ENCODE measurements around the gene DNAAF5.
"Not testable (repeated sequence)": the region's sequence is repeated elsewhere in the genome, so short reads cannot be mapped to it uniquely, and the experiment has no call there.

Gene DNAAF5

GRCh38 chr7:730501-731439, 4.3 kb downstream of the DNAAF5 start:
- DNase-seq = no peak

DNA sequence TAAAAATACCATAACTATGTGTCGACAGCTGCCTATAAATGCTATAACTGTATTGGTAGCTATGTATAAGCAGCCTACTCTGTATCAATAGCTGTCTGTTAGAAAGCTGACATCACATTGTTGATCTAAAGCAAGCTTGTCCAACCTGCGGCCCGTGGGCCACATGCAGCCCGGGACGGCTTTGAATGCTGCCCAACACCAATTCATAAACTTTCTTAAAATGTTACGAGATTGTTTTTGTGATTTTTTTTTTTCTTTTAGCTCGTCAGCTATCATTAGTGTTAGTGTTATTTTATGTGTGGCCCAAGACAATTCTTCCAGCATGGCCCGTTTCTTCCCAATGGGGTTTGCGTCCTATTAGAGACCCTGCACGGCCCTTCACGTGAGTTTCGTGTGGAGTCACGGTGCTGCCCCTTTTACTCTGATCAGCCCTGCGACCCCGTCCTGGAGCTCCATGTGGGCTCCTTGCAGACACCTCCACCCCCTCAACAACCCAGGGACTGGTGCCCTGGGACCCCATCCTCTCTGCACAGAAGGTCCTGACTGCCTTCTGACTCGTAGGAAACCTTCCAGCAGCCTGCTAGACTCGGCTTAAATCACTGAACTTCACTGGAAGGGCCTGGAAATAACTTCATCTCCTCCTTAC, 5.1 kb downstream of the DNAAF5 start:
- DNase-seq = no peak

GRCh38 chr7:732094-732541, 5.6 kb downstream of the DNAAF5 start:
- DNase-seq = no peak

DNA sequence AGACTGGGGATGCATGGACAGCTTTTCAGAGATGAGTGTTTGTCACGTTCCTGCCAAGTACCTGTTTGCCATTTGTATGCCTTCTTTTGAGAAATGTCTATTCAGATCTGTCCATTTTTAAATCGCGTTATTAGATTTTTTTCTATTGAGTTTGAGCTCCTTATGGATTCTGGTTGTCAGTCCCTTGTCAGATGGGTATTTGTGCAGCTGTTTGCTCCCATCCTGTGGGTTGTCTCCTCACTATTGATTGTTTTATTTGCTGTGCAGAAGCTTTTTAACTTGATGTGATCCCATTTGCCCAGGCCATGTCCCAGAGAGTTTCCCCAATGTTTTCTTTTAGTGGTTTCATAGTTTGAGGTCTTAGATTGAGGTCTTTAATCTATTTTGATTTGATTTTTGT, 6.1 kb downstream of the DNAAF5 start:
- no peak for DNase-seq

DNA sequence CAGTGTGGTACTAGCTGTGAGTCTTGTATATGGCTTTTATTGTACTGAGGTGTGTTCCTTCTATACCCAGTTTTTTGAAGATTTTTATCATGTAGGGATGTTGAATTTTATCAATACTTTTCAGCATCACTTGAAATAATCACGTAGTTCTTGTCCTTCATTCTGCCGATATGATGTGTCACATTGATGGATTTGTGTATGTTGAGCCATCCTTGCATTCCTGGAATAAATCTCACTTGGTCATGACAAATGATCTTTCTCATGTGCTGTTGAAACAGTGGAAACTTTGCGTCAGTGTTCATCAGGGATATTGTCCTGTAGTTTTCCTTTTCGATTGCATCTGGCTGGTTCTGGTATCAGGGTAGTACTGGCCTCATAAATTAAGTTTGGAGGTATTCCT, 7.7 kb downstream of the DNAAF5 start:
- no peak for DNase-seq

- DNase-seq = no peak
These were observed 8.3 kb downstream of the DNAAF5 start for GRCh38 chr7:734808-735207.

DNA sequence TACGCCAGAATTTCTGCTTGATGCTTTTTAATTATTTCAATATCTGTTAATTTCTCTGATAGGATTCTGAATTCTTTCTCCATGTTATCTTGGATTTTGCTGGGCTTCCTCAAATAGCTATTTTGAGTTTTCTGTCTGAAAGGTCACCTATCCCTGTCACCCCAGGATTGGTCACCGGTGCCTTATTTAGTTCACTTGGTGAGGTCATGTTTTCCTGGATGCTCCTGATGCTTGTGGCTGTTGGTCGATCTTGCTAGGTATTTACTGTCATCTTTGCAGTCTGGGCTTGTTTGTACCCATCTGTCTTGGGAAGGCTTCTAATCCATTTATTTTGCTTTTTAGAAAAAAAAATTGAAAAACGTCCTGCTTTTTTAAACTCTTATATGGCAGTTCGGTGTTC, 11.7 kb downstream of the DNAAF5 start:
- no peak for DNase-seq

- DNase-seq = no peak
These were observed 12.4 kb downstream of the DNAAF5 start for GRCh38 chr7:738723-739454.

DNA sequence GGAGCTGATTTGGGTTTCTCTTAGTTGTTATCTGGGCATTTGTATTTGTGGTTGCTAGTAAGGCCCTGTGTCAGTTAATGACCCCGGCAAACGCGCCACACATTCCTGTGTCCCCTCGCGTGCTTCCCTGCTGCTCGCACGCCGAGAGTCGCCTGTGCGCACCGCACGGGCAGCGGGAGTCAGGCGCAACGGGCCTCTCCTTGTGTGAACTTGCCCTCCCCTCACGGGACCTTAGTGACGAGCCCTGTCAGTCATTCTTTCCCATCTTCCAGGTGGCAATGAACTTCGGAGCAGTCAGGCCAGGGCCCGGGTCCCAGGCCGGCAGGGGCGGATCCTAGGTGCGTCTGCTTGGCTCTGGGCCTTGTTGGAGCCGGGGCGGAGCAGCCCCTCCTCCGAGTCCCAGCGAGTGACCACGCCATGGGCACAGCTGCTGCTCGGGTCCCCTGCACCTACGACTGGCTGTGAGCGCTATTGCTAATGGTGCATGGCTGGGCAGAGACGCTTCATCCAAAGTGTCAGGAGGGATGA, 13.0 kb downstream of the DNAAF5 start:
- no peak for DNase-seq

DNA sequence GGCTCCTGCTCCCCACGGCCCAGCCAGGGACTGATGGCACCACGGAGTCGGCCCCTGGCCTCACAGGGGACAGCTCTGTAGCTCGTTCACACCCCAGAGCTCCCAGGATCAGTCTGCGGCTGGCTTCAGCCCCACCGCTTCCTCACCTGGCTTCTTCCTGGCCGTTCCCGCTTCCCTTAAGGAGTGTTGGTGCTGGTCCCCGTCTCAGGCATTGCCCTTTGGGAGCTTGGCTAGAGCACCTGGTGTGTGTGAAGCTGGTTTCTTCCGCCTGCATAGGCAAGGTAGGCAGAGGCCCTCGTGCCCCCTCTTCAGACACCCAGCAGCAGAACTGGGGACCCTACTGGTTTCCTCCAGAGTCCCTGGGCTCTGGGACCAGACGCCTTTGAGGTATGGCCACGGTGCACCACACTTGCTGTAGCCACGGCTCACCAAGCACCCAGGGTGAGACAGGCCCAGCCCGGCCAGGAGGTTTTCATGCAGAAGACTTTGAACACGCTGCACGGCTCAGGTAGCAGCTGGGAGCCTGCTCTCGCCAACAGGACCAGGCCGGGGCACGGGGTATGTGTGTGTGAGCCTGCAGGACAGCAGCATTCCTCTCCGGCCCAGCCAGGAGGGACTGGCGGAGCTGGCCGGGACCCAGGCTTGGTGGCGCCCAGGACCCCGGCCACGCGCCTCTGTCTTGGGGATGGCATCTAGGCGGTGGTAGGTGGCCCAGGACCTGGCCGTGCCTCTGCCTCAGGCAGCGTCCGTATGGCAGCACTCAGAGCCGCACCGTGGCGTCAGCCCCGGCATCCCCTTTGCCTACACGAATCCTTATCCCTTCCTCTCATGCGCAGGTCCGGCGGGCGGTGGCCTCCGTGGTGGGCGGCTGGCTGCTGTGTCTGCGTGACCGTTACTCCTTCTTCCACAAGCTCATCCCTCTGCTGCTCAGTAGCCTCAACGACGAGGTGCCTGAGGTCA, 13.8 kb downstream of the DNAAF5 start:
- no peak for DNase-seq

DNA sequence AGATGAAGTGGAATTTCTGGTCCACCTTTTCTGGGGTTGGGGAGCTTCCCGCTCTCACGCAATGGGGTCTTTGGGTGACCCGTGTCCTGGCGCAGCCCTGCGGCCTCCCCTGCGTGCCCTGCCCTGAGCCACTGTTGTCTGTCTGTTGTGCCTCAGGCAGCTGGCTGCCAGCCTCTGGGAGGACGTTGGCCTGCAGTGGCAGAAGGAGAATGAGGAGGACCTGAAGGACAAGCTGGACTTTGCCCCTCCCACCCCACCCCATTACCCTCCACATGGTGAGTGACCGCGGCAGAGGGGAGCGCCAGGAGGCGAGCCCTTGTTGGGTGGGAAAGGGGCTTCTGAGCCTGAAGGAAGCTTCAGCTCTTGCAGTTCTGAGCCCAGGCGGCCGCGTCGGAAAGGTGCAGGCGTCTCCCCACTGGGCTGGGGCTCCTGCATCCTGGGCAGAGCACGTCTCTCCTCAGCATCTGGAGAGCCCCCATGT, 14.7 kb downstream of the DNAAF5 start:
- DNase-seq = no peak

DNA sequence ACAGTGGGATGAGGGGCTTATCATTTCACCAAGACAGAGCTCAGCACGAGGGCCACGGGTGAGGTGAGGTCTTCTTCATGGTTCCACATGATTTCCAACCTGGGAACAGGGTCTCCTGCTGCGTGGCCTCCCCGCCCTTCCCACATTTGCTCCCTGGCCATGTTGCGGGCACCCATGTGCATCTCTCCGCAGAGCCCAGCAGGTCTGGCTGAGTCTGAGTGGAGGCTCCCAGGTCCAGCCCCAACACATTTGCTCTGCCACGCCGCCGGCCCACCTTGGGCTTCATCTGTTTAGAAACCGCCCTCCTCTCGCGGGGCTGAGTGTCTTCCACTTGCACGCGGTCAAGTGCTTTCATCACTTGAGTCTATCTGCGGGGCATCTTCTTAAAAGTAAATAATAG, 15.4 kb downstream of the DNAAF5 start:
- no peak for DNase-seq

DNA sequence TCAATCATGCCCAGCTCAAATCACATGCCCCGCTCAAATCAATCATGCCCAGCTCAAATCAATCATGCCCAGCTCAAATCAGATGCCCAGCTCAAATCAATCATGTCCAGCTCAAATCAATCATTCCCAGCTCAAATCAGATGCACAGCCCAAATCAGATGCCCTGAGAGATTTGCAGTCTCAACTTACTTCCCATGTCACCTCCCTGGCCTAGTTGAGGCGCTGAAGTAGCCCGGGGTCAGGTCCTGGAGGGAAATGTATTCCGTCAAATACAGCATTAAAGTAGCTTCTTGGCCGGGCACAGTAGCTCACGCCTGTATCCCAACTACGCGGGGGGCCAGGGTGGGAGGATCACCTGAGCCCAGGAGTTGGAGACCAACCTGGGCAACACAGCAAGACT, 16.3 kb downstream of the DNAAF5 start:
- DNase-seq = no peak

DNA sequence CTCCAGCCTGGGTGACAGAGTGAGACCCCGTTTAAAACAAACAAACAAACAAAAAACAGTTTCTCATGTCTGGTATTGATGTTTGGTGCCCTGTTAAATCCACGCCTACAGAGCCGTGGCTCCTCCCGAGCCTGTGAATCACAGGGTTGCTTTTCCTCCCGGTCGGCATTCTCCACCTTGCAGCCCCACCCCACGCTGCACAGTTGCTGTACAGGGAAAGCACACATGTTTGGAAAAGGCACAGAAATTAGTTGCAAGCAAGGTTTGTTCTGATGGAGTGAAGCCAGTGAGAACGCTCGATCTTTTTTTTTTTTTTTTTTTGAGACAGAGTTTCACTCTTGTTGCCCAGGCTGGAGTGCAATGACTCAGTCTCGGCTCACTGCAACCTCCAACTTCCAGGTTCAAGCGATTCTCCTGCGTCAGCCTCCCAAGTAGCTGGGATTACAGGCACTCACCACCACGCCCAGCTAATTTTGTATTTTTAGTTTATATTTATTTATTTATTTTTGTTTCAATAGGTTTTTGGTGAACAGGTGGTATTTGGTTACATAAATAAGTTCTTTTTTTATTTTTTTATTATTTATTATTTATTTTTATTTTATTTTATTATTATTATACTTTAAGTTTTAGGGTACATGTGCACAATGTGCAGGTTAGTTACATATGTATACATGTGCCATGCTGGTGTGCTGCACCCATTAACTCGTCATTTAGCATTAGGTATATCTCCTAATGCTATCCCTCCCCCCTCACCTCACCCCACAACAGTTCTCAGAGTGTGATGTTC, 17.0 kb downstream of the DNAAF5 start:
- DNase-seq = not testable (repeated sequence)

- DNase-seq = not testable (repeated sequence)
These were observed 17.6 kb downstream of the DNAAF5 start for GRCh38 chr7:744128-744520.

- DNase-seq = no peak
These were observed 18.4 kb downstream of the DNAAF5 start for GRCh38 chr7:744854-745430.

DNA sequence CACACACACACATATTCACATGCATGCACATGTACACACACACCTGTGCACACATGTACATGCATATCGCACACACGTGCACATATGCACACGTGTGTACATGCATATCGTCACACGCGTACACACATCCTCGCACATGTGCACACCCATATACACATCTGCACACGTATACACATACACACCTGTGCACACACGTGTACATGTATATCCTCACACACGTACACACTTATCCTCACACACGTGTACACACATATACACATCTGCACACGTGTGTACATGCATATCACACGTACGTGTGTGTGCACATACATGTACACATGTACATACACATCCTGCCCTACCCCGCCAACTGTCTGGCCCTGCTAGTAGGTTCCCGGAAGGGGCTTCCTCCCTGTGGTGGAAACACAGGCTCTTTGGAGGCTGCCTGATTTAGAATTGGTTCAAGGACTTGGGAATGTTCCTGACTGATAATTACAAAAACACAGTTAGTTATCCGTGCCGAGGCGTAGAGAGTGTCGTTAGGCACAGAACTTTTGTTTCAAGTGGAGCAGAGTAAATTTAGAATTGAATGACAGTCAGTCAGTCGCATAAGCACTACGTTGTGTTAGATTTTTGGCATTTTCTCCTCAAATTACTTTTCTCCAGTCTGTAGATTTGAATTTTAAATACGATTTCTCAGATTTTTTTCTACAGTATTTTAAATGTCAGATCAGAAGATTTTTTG, 19.1 kb downstream of the DNAAF5 start:
- no peak for DNase-seq

DNA sequence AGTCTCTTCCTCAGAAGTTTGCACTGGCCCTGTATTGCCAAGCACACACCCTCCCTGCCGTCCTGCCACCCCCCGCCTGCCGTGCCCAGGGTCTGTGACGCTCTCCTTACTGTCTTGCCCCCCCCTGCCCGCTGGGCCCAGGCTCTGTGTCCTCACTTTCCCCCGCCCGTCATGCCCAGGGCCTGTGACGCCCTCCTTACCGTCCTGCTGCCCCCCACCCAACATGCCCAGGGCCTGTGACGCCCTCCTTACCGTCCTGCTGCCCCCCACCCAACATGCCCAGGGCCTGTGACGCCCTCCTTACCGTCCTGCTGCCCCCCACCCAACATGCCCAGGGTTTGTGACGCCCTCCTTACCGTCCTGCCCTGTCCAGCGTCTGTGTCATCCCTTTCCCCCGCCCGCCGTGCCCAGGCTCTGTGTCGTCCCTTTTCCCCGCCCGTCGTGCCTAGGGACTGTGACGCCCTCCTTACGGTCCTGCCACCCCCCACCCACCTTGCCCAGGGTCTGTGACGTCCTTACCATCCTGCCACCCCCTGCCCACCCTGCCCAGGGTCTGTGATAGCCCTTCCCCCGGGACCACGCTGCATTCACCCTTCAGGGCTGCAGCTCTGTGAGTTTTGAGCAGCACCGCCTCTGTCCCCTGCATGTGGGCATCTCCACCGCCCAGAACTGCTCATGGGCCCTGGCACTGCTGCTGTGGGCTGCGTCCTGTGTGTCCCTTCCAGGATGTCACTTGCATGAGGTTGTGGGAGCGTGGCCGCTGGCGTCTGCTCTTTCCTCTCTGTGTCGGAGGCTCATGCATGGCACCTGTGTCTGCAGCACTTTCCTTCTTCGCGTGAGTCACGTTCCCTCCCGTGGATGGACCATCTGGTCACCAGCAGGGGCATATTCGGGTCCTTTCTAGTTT, 19.9 kb downstream of the DNAAF5 start:
- no peak for DNase-seq

- no peak for DNase-seq
These were observed 20.7 kb downstream of the DNAAF5 start for GRCh38 chr7:747186-747585.

All from NCI-H1048 (cell line).